UCSD-AML1 (cell line): Measurements from ENCODE around the gene PXK.

Experiments
- DNase-seq: peaks from one replicate; lab custom pipeline; 2025; ENCODE audit not compliant: unreplicated experiment; lab: John Stamatoyannopoulos, UW

The PXK gene

GRCh38 chr3:58459160-58459559 is 126.5 kb downstream of the PXK start:
- no peak for DNase-seq

GRCh38 chr3:58462829-58463180 is 130.1 kb downstream of the PXK start:
- DNase-seq = no peak

- DNase-seq = peak; percentile 55
Measured at GRCh38 chr3:58463181-58463941, 130.7 kb downstream of the PXK start.

- DNase-seq = no peak
Measured at GRCh38 chr3:58463942-58464271, 131.2 kb downstream of the PXK start.

- no peak for DNase-seq
Measured at GRCh38 chr3:58464866-58465265, 132.2 kb downstream of the PXK start.

- DNase-seq = no peak
Measured at GRCh38 chr3:58466899-58467563, 134.3 kb downstream of the PXK start.

GRCh38 chr3:58469096-58469495 is 136.4 kb downstream of the PXK start:
- no peak for DNase-seq

- DNase-seq = no peak
Measured at GRCh38 chr3:58470363-58471024, 137.8 kb downstream of the PXK start.

- DNase-seq = peak; percentile 21
Measured at GRCh38 chr3:58471025-58471887, 138.6 kb downstream of the PXK start.

- DNase-seq = no peak
Measured at GRCh38 chr3:58473275-58473674, 140.6 kb downstream of the PXK start.

- peak; percentile 17 for DNase-seq
Measured at GRCh38 chr3:58474348-58474911, 141.7 kb downstream of the PXK start.

GRCh38 chr3:58474967-58475578 is 142.4 kb downstream of the PXK start:
- no peak for DNase-seq
